ENCODE data around the gene POLD1. TPM values are rescaled to one million over a fixed set of nuclear protein-coding genes. Genes with fewer than 3 reads are reported as not detected.

POLD1 gene
- total and polyA plus RNA-seq, 2 of the 13 experiments (the other 11 are each of a cell fraction or from before 2014, with no cell fraction given), result 17.4 to 54.0 TPM

GRCh38 chr19:50434525-50434924 lies 50.4 kb downstream of the POLD1 start:
- no peaks in the 10 kb centered on the region for H3K36me3 ChIP-seq (replicated peaks in 1 of 2; ENCODE audit: control insufficient read depth in 1 of 2, insufficient read depth in 2 of 2, low read length in 2 of 2)
- in situ Hi-C loops (cut with HindIII; ENCODE audit: extremely low pct_ligation_motif_present, low pct_unique_long_range_greater_than_20kb) (no loop called here), intact Hi-C loops (cut with micrococcal nuclease; ENCODE audit: unreplicated experiment) (no loop called here)
- FAIRE-seq (no peak), DNase-seq (ENCODE audit: low spot score) (no peak), ATAC-seq (no peak)
- peaks cover 10% of the 10 kb centered on the region for H3K4me1 ChIP-seq (ENCODE audit: insufficient read depth, low read length)
- TF ChIP-seq, protein P1, sequence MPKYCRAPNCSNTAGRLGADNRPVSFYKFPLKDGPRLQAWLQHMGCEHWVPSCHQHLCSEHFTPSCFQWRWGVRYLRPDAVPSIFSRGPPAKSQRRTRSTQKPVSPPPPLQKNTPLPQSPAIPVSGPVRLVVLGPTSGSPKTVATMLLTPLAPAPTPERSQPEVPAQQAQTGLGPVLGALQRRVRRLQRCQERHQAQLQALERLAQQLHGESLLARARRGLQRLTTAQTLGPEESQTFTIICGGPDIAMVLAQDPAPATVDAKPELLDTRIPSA (CRISPR knock-in tag; IDR thresholded peaks at IDR 0.05; ENCODE audit: borderline replicate concordance), result no peak
- no peak for TF ChIP-seq KLF13 (CRISPR knock-in tag; IDR thresholded peaks at IDR 0.05)
- no peak for TF ChIP-seq SMARCC2 (IDR thresholded peaks at IDR 0.05)
- no peak for TF ChIP-seq ZNF772 (CRISPR knock-in tag; IDR thresholded peaks at IDR 0.05)
- TF ChIP-seq ZNF614 (CRISPR knock-in tag; IDR thresholded peaks at IDR 0.05; ENCODE audit: borderline replicate concordance), result no peak
- TF ChIP-seq RBAK (CRISPR knock-in tag; IDR thresholded peaks at IDR 0.05), result no peak
- no peak for TF ChIP-seq ZHX2 (IDR thresholded peaks at IDR 0.05; ENCODE audit: low read depth)
- no peak for TF ChIP-seq ZHX2 (CRISPR knock-in tag; IDR thresholded peaks at IDR 0.05; ENCODE audit: borderline replicate concordance)
- TF ChIP-seq ATF2 (CRISPR knock-in tag; IDR thresholded peaks at IDR 0.05), result no peak
- TF ChIP-seq ZNF639 (CRISPR knock-in tag; conservative IDR thresholded peaks at IDR 0.05), result no peak
- no peak for TF ChIP-seq ZNF263 (CRISPR knock-in tag; IDR thresholded peaks at IDR 0.05)
- TF ChIP-seq ETS1 (CRISPR knock-in tag; IDR thresholded peaks at IDR 0.05), result no peak
- no peak overlapping the region for H3K27ac ChIP-seq (ENCODE audit: extremely low read length, insufficient read depth, low read length)
- H3K9me3 ChIP-seq (ENCODE audit: low read length), result no peaks in the 10 kb centered on the region
- WGBS (ENCODE audit: low lambda C conversion rate), result 11% methylated on average over 4 of the region's 12 CpGs
- ChIA-PET CTCF (ENCODE audit: low intra/inter-chr PET ratio, low total read pairs) (no interaction called here), POLR2A (no interaction called here)
- no peaks in the 10 kb centered on the region for H4K20me1 ChIP-seq (ENCODE audit: insufficient read depth, low read length)
- H3K79me2 ChIP-seq (ENCODE audit: insufficient read depth, low read length), result no peaks in the 10 kb centered on the region
- no TSS peak for BruUV-seq (replicated peaks)
- no peak overlapping the region for H3K4me2 ChIP-seq (ENCODE audit: low read depth, low read length)
- H2AFZ ChIP-seq (ENCODE audit: low read length), result no peak overlapping the region
- no peak overlapping the region for H3K9ac ChIP-seq (ENCODE audit: insufficient read depth, low read depth, low read length)
- H3K27me3 ChIP-seq (ENCODE audit: control insufficient read depth in 1 of 2, insufficient read depth in 2 of 2, low read length in 2 of 2), result peaks cover 10 to 29% of the 10 kb centered on the region in 2 experiments; a peak in 4 of 5 replicates
- H3K4me3 ChIP-seq (replicated peaks in 1 of 3; ENCODE audit: insufficient read depth in 1 of 3, low read depth in 2 of 3, low read length in 3 of 3), result no peak overlapping the region

Measured in HepG2 (cell line).